Measurements from ENCODE around the gene ISG20L2.

DNA sequence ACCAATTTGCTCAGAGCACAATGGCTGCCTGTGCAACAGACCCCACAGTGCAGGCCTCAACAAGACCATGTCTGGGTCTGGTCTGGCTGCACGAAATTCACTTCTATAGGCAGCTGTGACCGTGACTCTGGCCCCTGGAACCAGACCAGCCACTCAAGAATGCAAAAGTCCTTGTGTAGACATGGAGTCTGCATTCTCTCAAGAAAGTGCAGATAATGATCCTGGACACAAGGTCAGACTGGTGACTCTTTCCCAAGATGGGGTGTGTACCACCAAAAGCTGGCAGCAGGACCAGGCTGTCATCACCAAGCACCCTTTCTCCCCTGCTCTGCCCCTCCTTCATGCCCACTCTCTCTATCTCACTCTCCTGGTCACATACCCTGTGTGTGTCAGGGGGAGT is 7.4 kb downstream of the ISG20L2 start:
- TF ChIP-seq EZH2 (IDR thresholded peaks at IDR 0.05; ENCODE audit: borderline replicate concordance): no peak
- TF ChIP-seq, protein P1, sequence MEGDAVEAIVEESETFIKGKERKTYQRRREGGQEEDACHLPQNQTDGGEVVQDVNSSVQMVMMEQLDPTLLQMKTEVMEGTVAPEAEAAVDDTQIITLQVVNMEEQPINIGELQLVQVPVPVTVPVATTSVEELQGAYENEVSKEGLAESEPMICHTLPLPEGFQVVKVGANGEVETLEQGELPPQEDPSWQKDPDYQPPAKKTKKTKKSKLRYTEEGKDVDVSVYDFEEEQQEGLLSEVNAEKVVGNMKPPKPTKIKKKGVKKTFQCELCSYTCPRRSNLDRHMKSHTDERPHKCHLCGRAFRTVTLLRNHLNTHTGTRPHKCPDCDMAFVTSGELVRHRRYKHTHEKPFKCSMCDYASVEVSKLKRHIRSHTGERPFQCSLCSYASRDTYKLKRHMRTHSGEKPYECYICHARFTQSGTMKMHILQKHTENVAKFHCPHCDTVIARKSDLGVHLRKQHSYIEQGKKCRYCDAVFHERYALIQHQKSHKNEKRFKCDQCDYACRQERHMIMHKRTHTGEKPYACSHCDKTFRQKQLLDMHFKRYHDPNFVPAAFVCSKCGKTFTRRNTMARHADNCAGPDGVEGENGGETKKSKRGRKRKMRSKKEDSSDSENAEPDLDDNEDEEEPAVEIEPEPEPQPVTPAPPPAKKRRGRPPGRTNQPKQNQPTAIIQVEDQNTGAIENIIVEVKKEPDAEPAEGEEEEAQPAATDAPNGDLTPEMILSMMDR (IDR thresholded peaks at IDR 0.05; ENCODE audit: poor library complexity): no peak
- no peak for TF ChIP-seq EZH2phosphoT487 (IDR thresholded peaks at IDR 0.05; ENCODE audit: low read depth, severe bottlenecking, unreplicated experiment)

All from hepatocyte (in vitro differentiated cells).